HCT116 (cell line): ENCODE results near the gene FAM167B. TPM values are rescaled to one million over a fixed set of nuclear protein-coding genes. Genes with fewer than 3 reads are reported as not detected.

Source experiments
- ATAC-seq: fragments of 200-7000 bp; cut with Tn5 transposase; 2 replicates; pipeline ENCODE4 v1.9.1; 2020; ENCODE audit warnings: mild to moderate bottlenecking, moderate library complexity
- BruUV-seq: library from RNA; stranded (reverse); fragments of 400-500 nt; replicated peaks from 2 replicates; lab custom pipeline; 2021; lab: Mats Ljungman, UMichigan
- CTCF ChIA-PET: fragments of 300-600 bp; sonication (Branson Sonifier 250); formaldehyde crosslinking; loops from one replicate; lab custom pipeline; 2021; ENCODE audit warnings: antibody characterized with exemption; lab: Charles Lee
- POLR2A ChIA-PET: fragments of 300-600, 350-600 bp; sonication (Branson Sonifier 250); formaldehyde crosslinking; loops from one replicate; lab custom pipeline; 2021; ENCODE audit warnings: antibody characterized with exemption; lab: Charles Lee
- RAD21 ChIA-PET, 2 experiments: fragments of 300-600 bp; sonication (Branson Sonifier 250); formaldehyde crosslinking; loops; one replicate each; lab custom pipeline; 2023; ENCODE audit warnings: low total read pairs in 2 of 2; ENCODE audit not compliant: uncharacterized antibody in 2 of 2, unreplicated experiment in 2 of 2, low non-redundant PET in 1 of 2; lab: Charles Lee
- DNase-seq: peaks from one replicate; pipeline ENCODE4 v3.0.0-alpha.2; 2010; ENCODE audit warnings: low read depth, low spot score
- H2AFZ ChIP-seq: fragments of 200-600 bp; shearing (Covaris generic), sonication (generic); 2 replicates; pipeline ENCODE4 v1.6.1; 2017; ENCODE audit warnings: low read depth, mixed run types, mixed read lengths, antibody characterized with exemption, low read length; ENCODE audit not compliant: poor library complexity, severe bottlenecking
- H3K27ac ChIP-seq: 2 replicates; pipeline ENCODE4 v1.5.1; 2012; ENCODE audit warnings: low read depth, low read length
- H3K27me3 ChIP-seq: fragments of 200-600 bp; sonication (generic); 2 replicates; pipeline ENCODE4 v1.6.1; 2016; ENCODE audit warnings: mixed run types, low read length, mixed read lengths; ENCODE audit not compliant: insufficient read depth
- H3K36me3 ChIP-seq, 2 experiments: fragments of 200-500 bp in 1 of 2; fragments of 200-600 bp in 1 of 2; sonication (Bioruptor generic) in 1 of 2; sonication (generic) in 1 of 2; 2 replicates each; pipeline versions ENCODE4 v1.5.1 to v1.6.1; 2014 to 2016; ENCODE audit warnings: low read length in 2 of 2, inconsistent platforms in 1 of 2, mixed read lengths in 1 of 2, mixed run types in 1 of 2; ENCODE audit not compliant: insufficient read depth in 2 of 2, control insufficient read depth in 1 of 2
- H3K4me1 ChIP-seq, 2 experiments: fragments of 200-600 bp in 1 of 2; sonication (generic) in 1 of 2; 2 replicates each; pipeline versions ENCODE4 v1.5.1 to v1.6.1; 2012 to 2017; ENCODE audit warnings: low read length in 2 of 2, inconsistent platforms in 1 of 2, mild to moderate bottlenecking in 1 of 2, mixed read lengths in 1 of 2, mixed run types in 1 of 2, moderate library complexity in 1 of 2; ENCODE audit not compliant: insufficient read depth in 2 of 2, control insufficient read depth in 1 of 2
- H3K4me2 ChIP-seq: fragments of 200-600 bp; sonication (generic); 2 replicates; pipeline ENCODE4 v1.6.1; 2017; ENCODE audit warnings: mixed run types, low read length, mixed read lengths
- H3K4me3 ChIP-seq, 2 experiments: fragments of 200-600 bp in 1 of 2; sonication (generic) in 1 of 2; replicated peaks in 1 of 2; 2 replicates each; pipeline ENCODE4 v1.5.1; 2011 to 2016; ENCODE audit warnings: low read length in 2 of 2, control low read depth in 1 of 2, low read depth in 1 of 2, mild to moderate bottlenecking in 1 of 2, mixed read lengths in 1 of 2, mixed run types in 1 of 2
- H3K79me2 ChIP-seq: fragments of 200-600 bp; sonication (generic); 2 replicates; pipeline ENCODE4 v1.6.1; 2017; ENCODE audit warnings: mild to moderate bottlenecking, mixed run types, low read length, moderate library complexity, mixed read lengths; ENCODE audit not compliant: insufficient read depth
- H3K9ac ChIP-seq: fragments of 200-600 bp; sonication (generic); 2 replicates; pipeline ENCODE4 v1.6.1; 2016; ENCODE audit warnings: low read length, mixed read lengths
- H3K9me2 ChIP-seq: fragments of 200-600 bp; sonication (generic), shearing (Covaris generic); 2 replicates; pipeline ENCODE4 v1.6.1; 2017; ENCODE audit warnings: mixed run types, mild to moderate bottlenecking, moderate library complexity; ENCODE audit not compliant: insufficient read depth
- H3K9me3 ChIP-seq, 2 experiments: fragments of 200-500 bp in 1 of 2; fragments of 200-600 bp in 1 of 2; sonication (Bioruptor generic) in 1 of 2; sonication (generic) in 1 of 2; 2 replicates each; pipeline ENCODE4 v1.6.1; 2014 to 2017; ENCODE audit warnings: low read length in 2 of 2, mixed read lengths in 2 of 2, inconsistent platforms in 1 of 2, low read depth in 1 of 2, mild to moderate bottlenecking in 1 of 2, mixed run types in 1 of 2, moderate library complexity in 1 of 2; ENCODE audit not compliant: control insufficient read depth in 1 of 2, insufficient read depth in 1 of 2
- H4K20me1 ChIP-seq: fragments of 200-600 bp; sonication (generic), shearing (Covaris generic); 2 replicates; pipeline ENCODE4 v1.6.1; 2017; ENCODE audit warnings: mixed run types, mild to moderate bottlenecking, moderate library complexity; ENCODE audit not compliant: insufficient read depth
- ATF3 ChIP-seq: IDR thresholded peaks from 2 replicates; pipeline ENCODE4 v1.6.1; 2012
- CBX3 ChIP-seq: IDR thresholded peaks from 2 replicates; pipeline ENCODE4 v1.6.1; 2012; ENCODE audit warnings: low read depth
- CTCF ChIP-seq, 3 experiments: fragments of 200-600 bp in 1 of 3; sonication (generic) in 1 of 3; IDR thresholded peaks in 2 of 3; conservative IDR thresholded peaks in 1 of 3; 2 replicates each; pipeline ENCODE4 v1.5.1; 2012 to 2017; ENCODE audit warnings: low read depth in 2 of 3, low read length in 2 of 3, antibody characterized with exemption in 1 of 3, borderline replicate concordance in 1 of 3, control low read depth in 1 of 3, mild to moderate bottlenecking in 1 of 3, mixed read lengths in 1 of 3, mixed run types in 1 of 3, moderate library complexity in 1 of 3; ENCODE audit not compliant: insufficient read depth in 1 of 3
- EGR1 ChIP-seq: IDR thresholded peaks from 2 replicates; pipeline ENCODE4 v1.6.1; 2012; ENCODE audit warnings: low read depth
- EZH2 ChIP-seq: fragments of 200-600 bp; sonication (generic); IDR thresholded peaks from 2 replicates; pipeline ENCODE4 v1.6.1; 2017; ENCODE audit warnings: antibody characterized with exemption, mixed run types
- FOSL1 ChIP-seq: IDR thresholded peaks from 2 replicates; pipeline ENCODE4 v1.6.1; 2012; ENCODE audit warnings: low read depth
- JUND ChIP-seq: IDR thresholded peaks from 2 replicates; pipeline ENCODE4 v1.6.1; 2012
- POLR2A ChIP-seq: IDR thresholded peaks from 2 replicates; pipeline ENCODE4 v1.7.0; 2011; ENCODE audit warnings: borderline replicate concordance; ENCODE audit not compliant: insufficient read depth, insufficient read length; ENCODE audit errors: extremely low read depth
- RAD21 ChIP-seq: IDR thresholded peaks from 2 replicates; pipeline ENCODE4 v1.6.1; 2012; ENCODE audit warnings: low read depth, mild to moderate bottlenecking
- REST ChIP-seq: IDR thresholded peaks from 2 replicates; pipeline ENCODE4 v1.6.1; 2012; ENCODE audit warnings: low read depth
- YY1 ChIP-seq: IDR thresholded peaks from 2 replicates; pipeline ENCODE4 v1.6.1; 2011; ENCODE audit warnings: low read length, low read depth, moderate library complexity, mild to moderate bottlenecking; ENCODE audit not compliant: insufficient replicate concordance; ENCODE audit errors: extremely low read depth
- ZFX ChIP-seq: fragments of 450-650 bp; IDR thresholded peaks from 2 replicates; pipeline ENCODE4 v1.6.1; 2017
- intact Hi-C: fragments of 100-400 bp; cut with micrococcal nuclease; formaldehyde crosslinking; loops from 2 replicates; pipeline ENCODE4 v1.10.0; 2022
- total RNA-seq: library from RNA; stranded (reverse); gene quantifications from one replicate; pipeline ENCODE4 v1.2.1, GENCODE V29; 2021; ENCODE audit not compliant: unreplicated experiment

Gene FAM167B
- total RNA-seq, 1 experiment from 2014 or later = 0.42 TPM

- no TSS peak for BruUV-seq
- no peak for DNase-seq
- no peaks in the 10 kb centered on the region for H4K20me1 ChIP-seq
Measured at GRCh38 chr1:32247983-32248889, 1.2 kb downstream of the FAM167B start.

More at GRCh38 chr1:32247983-32248889, 1.2 kb downstream of the FAM167B start:
- Histone ChIP-seq H3K4me2 (peak overlapping the region; percentile 54), H3K27ac (no peak overlapping the region), H3K9me2 (no peaks in the 10 kb centered on the region), H3K9ac (no peak overlapping the region), H3K4me1 (peaks cover 0 to 16% of the 10 kb centered on the region in 2 experiments; a peak in 3 of 4 replicates), H3K4me3 (no peak overlapping the region), H2AFZ (peak overlapping the region; percentile 80), H3K79me2 (no peaks in the 10 kb centered on the region), H3K36me3 (no peaks in the 10 kb centered on the region), H3K27me3 (no peaks in the 10 kb centered on the region), H3K9me3 (no peaks in the 10 kb centered on the region)
- peak; percentile 96 for ATAC-seq
- TF ChIP-seq FOSL1 (no peak), ZFX (peak; percentile 17; the same call in 1 of the 2 replicates), REST (no peak), POLR2A (no peak), JUND (no peak), EZH2 (no peak), YY1 (peak; percentile 57), CBX3 (peak; percentile 81), ATF3 (no peak), EGR1 (no peak), RAD21 (peak; percentile 82), CTCF (IDR thresholded peaks at IDR 0.05 in 2 of 3, conservative IDR thresholded peaks at IDR 0.05 in 1 of 3; ENCODE audit: borderline replicate concordance in 1 of 3, insufficient read depth in 1 of 3, low read depth in 2 of 3, low read length in 2 of 3) (peak; percentile 73 to 96 (median 85))
- RAD21 ChIA-PET = interaction anchor here (1.0 kb wide), 2 partner anchors 32 to 33 kb away, joined by 4 read pairs; no protein-coding TSS in a partner anchor
- POLR2A ChIA-PET = no interaction called here
- intact Hi-C loops = no loop called here
- CTCF ChIA-PET = interaction anchor here (0.6 to 1.7 kb wide), 12 partner anchors 8 to 48 kb away, joined by 3 to 10 read pairs (median 3); partner anchors contain the start of genes CCDC28B, EIF3I and TMEM234
